Measurements from ENCODE around the gene LGALS4. TPM values are rescaled to one million over a fixed set of nuclear protein-coding genes. Genes with fewer than 3 reads are reported as not detected.
"Not testable (repeated sequence)": the region's sequence is repeated elsewhere in the genome, so short reads cannot be mapped to it uniquely, and the experiment has no call there.

The LGALS4 gene
- total RNA-seq, 1 donor from 2014 or later = 4.2 TPM

DNA sequence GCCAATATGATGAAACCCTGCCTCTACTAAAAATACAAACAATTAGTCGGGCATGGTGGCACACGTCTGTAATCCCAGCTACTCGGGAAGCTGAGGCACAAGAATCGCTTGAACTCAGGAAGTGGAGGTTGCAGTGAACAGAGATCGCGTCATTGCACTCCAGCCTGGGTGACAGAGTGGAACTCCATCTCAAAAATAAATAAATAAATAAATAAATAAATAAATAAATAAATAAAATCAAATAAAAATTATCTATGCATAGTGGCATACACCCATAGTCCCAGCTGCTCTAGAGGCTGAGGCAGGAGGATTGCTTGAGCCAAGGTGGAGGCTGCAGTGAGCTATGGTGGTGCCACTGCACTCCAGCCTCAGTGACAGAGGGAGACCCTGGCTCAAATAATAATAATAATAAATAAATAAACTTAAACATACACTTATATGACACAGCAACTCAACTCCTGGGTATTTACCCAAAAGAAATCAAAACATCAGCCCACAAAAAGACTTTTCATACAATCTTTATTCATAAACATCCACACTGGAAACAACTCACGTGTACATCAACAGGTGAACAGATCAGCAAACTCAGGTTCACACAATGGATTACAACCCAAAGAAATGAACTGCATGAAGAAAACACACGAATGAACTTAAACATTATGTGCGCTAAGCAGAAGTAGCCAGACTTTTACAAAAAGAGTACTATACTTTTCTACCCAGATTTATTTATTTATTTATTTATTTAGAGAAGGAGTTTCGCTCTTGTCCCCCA lies 46.3 kb downstream of the LGALS4 start:
- intact Hi-C loops (cut with DNase I) = no loop called here
- no peaks in the 10 kb centered on the region for H3K36me3 ChIP-seq
- H3K4me3 ChIP-seq = no peak overlapping the region
- ATAC-seq (no peak), DNase-seq (no peak)
- TF ChIP-seq, protein P1, sequence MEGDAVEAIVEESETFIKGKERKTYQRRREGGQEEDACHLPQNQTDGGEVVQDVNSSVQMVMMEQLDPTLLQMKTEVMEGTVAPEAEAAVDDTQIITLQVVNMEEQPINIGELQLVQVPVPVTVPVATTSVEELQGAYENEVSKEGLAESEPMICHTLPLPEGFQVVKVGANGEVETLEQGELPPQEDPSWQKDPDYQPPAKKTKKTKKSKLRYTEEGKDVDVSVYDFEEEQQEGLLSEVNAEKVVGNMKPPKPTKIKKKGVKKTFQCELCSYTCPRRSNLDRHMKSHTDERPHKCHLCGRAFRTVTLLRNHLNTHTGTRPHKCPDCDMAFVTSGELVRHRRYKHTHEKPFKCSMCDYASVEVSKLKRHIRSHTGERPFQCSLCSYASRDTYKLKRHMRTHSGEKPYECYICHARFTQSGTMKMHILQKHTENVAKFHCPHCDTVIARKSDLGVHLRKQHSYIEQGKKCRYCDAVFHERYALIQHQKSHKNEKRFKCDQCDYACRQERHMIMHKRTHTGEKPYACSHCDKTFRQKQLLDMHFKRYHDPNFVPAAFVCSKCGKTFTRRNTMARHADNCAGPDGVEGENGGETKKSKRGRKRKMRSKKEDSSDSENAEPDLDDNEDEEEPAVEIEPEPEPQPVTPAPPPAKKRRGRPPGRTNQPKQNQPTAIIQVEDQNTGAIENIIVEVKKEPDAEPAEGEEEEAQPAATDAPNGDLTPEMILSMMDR (IDR thresholded peaks at IDR 0.05) = no peak
- H3K9me3 ChIP-seq = no peaks in the 10 kb centered on the region
- H3K4me1 ChIP-seq = peaks cover 12% of the 10 kb centered on the region
- no peaks in the 10 kb centered on the region for H3K27me3 ChIP-seq (ENCODE audit: low read depth)
- no peak overlapping the region for H3K27ac ChIP-seq

DNA sequence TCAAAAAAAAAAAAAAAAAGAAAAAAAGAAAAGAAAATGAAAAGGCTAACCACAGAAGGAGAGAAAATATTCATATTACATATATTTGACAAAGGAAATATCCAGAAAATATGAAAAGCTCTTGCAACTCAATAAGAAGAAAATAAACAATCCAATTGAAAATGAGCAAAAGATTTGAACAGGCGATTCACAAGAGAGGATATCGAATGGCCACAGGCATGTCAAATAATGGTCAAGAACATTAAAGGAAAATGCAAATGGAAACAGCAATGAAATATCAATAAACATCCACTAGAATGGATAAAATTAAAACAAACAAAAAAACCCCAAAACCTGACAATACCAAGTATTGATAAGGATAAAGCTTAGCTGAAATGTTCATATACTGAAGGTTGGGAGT lies 47.5 kb downstream of the LGALS4 start:
- DNase-seq (no peak), ATAC-seq (no peak)
- H3K9me3 ChIP-seq = no peaks in the 10 kb centered on the region
- intact Hi-C loops (cut with DNase I) = no loop called here
- H3K4me3 ChIP-seq = no peak overlapping the region
- H3K36me3 ChIP-seq = no peaks in the 10 kb centered on the region
- no peak overlapping the region for H3K27ac ChIP-seq
- TF ChIP-seq, protein P1 (IDR thresholded peaks at IDR 0.05) = no peak
- no peaks in the 10 kb centered on the region for H3K27me3 ChIP-seq (ENCODE audit: low read depth)
- peaks cover 12% of the 10 kb centered on the region for H3K4me1 ChIP-seq

DNA sequence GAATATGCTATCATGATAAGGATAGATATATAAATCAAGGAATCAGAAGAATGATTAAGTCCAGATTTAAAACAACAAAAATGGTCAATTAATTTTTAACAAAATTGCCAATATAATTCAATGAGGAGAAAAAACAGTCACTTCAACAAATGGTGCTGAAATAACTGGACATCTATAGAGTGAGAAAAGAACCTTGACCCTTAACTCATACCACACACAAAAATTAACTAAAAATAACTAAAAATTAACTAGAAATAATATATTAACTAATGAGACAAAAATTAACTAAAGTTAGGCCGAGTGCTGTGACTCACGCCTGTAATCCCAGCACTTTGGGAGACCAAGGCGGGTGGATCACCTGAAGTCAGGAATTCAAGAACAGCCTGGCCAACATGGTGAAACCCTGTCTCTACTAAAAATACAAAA lies 48.9 kb downstream of the LGALS4 start:
- H3K27ac ChIP-seq = no peak overlapping the region
- no peaks in the 10 kb centered on the region for H3K9me3 ChIP-seq
- ATAC-seq (no peak), DNase-seq (no peak)
- H3K4me1 ChIP-seq = no peaks in the 10 kb centered on the region
- TF ChIP-seq, protein P1 (IDR thresholded peaks at IDR 0.05) = no peak
- intact Hi-C loops (cut with DNase I) = no loop called here
- H3K4me3 ChIP-seq = no peak overlapping the region
- H3K27me3 ChIP-seq (ENCODE audit: low read depth) = no peaks in the 10 kb centered on the region
- no peaks in the 10 kb centered on the region for H3K36me3 ChIP-seq

DNA sequence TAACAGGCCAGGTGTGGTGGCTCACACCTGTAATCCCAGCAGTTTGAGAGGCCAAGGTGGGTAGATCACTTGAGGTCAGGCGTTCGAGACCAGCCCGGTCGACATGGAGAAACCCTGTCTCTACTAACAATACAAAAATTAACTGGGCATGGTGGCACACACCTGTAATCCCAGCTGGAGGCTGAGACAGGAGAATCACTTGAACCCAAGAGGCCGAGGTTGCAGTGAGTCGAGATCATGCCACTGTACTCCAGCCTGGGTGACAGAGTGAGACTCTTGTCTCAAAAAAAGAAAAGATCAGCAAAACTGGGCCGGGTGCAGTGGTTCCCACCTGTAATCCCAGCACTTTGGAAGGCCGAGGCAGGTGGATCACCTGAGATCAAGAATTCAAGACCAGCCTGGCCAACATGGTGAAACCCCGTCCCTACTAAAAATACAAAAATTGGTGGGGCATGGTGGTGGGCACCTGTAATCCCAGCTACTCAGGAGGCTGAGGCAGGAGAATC lies 50.8 kb downstream of the LGALS4 start:
- H3K27me3 ChIP-seq (ENCODE audit: low read depth); H3K4me1 ChIP-seq; H3K36me3 ChIP-seq; intact Hi-C loops (cut with DNase I); DNase-seq; ATAC-seq; H3K4me3 ChIP-seq; H3K9me3 ChIP-seq; H3K27ac ChIP-seq: not testable (repeated sequence)

DNA sequence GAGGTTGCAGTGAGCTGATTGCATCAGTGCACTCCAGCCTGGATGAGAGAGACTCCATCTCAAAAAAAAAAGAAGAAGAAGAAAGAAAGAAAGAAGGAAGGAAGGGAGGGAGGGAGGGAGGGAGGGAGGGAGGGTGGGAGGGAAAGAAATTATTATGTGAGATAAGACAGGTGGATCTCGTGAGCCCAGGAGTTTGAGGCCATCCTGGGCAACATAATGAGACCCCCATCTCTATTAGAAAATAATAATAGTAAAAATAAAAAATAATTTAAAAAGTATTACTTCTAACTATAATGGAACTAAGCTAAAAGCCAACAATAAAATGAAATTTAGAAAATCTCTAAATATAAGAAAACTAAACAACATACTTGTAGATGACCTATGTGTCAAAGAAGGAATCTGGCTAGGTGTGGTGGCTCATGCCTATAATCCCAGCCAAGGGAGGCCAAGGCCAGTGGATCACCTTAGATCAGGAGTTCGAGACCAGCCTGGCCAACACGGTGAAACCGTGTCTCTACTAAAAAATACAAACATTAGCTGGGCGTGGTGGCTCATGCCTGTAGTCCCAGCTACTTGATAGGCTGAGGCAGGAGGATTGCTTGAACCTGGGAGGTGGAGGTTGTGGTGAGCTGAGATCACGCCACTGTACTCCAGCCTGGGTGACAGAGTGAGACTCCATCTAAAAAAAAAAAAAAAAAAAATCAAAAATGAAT lies 51.8 kb downstream of the LGALS4 start:
- H3K36me3 ChIP-seq; DNase-seq; intact Hi-C loops (cut with DNase I); H3K4me3 ChIP-seq; H3K4me1 ChIP-seq; H3K9me3 ChIP-seq; ATAC-seq; H3K27ac ChIP-seq; H3K27me3 ChIP-seq (ENCODE audit: low read depth): not testable (repeated sequence)

DNA sequence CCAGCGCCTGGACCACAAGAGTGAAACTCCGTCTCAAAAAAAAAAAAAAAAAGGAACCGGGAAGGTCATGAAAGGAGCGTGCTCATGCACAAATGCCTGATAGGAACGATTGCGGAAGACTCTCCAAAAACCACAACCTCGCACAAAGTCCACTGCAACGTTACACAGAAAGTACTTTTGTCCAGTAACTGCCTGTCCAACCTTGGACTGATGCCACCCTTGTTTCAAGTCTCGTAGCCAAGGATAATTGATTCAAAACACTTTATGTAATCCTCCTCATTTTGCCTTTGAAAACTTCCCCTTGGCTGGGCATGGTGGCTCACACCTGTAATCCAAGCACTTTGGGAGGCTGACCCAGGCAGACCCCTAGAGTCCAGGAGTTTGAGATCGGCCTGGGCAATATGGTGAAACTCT lies 53.1 kb downstream of the LGALS4 start:
- no peaks in the 10 kb centered on the region for H3K9me3 ChIP-seq
- TF ChIP-seq, protein P1 (IDR thresholded peaks at IDR 0.05) = no peak
- intact Hi-C loops (cut with DNase I) = no loop called here
- H3K4me3 ChIP-seq = no peak overlapping the region
- peak overlapping the region; percentile 51 for H3K27ac ChIP-seq
- no peaks in the 10 kb centered on the region for H3K4me1 ChIP-seq
- ATAC-seq (peak; percentile 92 to 95), DNase-seq (no peak)
- H3K36me3 ChIP-seq = no peaks in the 10 kb centered on the region
- no peaks in the 10 kb centered on the region for H3K27me3 ChIP-seq (ENCODE audit: low read depth)

DNA sequence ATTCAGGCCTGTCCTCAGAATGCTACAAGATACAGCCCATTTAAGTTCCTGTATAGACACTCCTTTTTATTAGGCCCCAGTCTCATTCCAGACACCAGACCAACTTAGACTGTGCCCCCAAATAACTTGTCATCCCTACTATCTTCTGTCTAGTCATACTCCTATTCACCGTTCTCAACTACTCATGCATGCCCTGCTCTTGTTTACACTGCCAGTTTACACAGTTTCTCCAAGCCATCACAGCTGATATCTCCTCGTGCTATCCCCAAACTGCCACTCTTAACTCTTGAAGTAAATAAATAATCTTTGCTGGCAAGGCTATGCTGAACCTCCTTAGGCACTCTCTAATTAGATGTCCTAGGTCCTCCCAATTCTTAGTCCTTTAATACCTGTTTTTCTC lies 58.5 kb downstream of the LGALS4 start:
- H3K4me1 ChIP-seq; DNase-seq; H3K36me3 ChIP-seq; H3K27me3 ChIP-seq (ENCODE audit: low read depth); H3K9me3 ChIP-seq; intact Hi-C loops (cut with DNase I); H3K4me3 ChIP-seq; H3K27ac ChIP-seq; ATAC-seq: not testable (repeated sequence)

DNA sequence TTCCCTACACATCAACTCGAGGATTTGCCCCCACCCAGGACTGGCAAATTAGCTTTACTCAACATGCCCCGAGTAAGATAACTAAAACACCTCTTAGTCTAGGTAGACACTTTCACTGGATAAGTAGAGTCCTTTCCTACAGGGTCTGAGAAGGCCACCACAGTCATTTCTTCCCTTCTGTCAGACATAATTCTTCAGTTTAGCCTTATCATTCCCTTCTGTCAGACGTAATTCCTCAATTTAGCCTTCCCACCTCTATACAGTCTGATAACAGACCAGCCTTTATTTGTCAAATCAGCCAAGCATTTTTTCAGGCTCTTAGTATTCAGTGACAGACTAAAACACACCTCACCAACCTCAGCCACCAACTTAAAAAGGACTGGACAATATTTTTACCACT lies 59.0 kb downstream of the LGALS4 start:
- H3K4me1 ChIP-seq; H3K36me3 ChIP-seq; H3K4me3 ChIP-seq; H3K27me3 ChIP-seq (ENCODE audit: low read depth); ATAC-seq; H3K27ac ChIP-seq; DNase-seq; intact Hi-C loops (cut with DNase I); H3K9me3 ChIP-seq: not testable (repeated sequence)

All from lower lobe of right lung (tissue), 2 donors.